ENCODE results near the gene DIPK2B.

GRCh38 chrX:45230410-45230809 is 29.7 kb upstream of the DIPK2B start:
- TF ChIP-seq, protein P1, sequence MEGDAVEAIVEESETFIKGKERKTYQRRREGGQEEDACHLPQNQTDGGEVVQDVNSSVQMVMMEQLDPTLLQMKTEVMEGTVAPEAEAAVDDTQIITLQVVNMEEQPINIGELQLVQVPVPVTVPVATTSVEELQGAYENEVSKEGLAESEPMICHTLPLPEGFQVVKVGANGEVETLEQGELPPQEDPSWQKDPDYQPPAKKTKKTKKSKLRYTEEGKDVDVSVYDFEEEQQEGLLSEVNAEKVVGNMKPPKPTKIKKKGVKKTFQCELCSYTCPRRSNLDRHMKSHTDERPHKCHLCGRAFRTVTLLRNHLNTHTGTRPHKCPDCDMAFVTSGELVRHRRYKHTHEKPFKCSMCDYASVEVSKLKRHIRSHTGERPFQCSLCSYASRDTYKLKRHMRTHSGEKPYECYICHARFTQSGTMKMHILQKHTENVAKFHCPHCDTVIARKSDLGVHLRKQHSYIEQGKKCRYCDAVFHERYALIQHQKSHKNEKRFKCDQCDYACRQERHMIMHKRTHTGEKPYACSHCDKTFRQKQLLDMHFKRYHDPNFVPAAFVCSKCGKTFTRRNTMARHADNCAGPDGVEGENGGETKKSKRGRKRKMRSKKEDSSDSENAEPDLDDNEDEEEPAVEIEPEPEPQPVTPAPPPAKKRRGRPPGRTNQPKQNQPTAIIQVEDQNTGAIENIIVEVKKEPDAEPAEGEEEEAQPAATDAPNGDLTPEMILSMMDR (conservative IDR thresholded peaks at IDR 0.05) = no peak
- TF ChIP-seq ZFX (IDR thresholded peaks at IDR 0.05) = no peak
